Ramos (cell line): ENCODE data around the gene MRPL54.
"Not testable (repeated sequence)": the region's sequence is repeated elsewhere in the genome, so short reads cannot be mapped to it uniquely, and the experiment has no call there.

Experiments
- in situ Hi-C: fragments of 300-500 bp; cut with MboI; formaldehyde crosslinking; loops from one replicate; pipeline ENCODE4 v1.14.3; 2022; ENCODE audit warnings: low sequenced_read_pairs; ENCODE audit not compliant: unreplicated experiment

MRPL54 gene

DNA sequence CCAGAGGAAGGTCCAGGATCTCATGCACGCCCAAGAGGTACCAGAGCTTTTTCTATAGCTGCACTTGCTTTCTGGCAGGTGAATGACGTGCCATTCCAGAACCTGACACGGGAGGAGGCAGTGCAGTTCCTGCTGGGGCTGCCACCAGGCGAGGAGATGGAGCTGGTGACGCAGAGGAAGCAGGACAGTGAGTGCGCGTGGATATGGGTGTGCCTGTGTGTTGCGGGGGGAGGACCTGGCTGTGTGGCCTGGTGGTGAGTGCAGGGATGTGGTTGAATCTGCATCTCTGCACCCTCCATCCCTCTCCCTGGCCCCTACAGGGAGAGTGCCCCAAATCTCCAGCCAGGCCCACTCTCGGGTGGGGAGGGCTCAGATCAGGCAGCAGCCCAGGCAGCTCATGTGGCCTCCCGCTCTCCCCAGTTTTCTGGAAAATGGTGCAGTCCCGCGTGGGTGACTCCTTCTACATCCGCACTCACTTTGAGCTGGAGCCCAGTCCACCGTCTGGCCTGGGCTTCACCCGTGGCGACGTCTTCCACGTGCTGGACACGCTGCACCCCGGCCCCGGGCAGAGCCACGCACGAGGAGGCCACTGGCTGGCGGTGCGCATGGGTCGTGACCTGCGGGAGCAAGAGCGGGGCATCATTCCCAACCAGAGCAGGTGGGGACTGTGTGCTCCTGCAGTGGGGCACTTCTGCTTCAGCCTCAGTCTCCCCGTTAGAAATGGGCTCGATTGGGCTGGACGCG lies 23.8 kb upstream of the MRPL54 start:
- in situ Hi-C loops: no loop called here

DNA sequence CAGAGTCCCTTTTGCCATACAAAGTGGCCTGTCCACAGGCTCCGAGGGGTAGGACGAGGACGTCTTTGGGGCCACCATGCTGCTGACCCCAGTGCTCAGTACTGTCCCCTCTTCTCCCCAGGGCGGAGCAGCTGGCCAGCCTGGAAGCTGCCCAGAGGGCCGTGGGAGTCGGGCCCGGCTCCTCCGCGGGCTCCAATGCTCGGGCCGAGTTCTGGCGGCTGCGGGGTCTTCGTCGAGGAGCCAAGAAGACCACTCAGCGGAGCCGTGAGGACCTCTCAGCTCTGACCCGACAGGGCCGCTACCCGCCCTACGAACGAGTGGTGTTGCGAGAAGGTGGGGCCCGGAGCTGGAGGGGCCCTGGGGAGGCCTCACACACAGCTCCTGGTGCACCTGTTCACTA lies 22.1 kb upstream of the MRPL54 start:
- in situ Hi-C loops: no loop called here

DNA sequence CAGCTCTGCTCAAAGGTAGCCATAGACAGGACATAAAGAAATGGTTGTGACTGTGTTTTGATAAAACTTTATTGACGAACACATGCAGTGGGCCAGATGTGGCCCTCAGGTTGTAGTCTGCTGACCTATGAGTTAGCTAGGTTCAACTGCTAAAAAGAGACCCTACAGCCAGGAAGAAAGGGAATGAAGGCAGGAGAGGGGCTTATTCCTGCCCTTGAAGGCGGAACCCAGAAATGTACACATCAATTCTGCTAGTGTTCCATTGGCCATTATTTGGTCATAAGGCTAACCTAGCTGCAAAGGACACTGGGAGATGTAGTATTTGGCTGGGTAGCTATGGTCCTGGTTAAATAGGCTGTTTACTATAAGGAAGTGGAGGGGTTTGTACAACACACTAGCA lies 19.0 kb upstream of the MRPL54 start:
- in situ Hi-C loops: no loop called here

DNA sequence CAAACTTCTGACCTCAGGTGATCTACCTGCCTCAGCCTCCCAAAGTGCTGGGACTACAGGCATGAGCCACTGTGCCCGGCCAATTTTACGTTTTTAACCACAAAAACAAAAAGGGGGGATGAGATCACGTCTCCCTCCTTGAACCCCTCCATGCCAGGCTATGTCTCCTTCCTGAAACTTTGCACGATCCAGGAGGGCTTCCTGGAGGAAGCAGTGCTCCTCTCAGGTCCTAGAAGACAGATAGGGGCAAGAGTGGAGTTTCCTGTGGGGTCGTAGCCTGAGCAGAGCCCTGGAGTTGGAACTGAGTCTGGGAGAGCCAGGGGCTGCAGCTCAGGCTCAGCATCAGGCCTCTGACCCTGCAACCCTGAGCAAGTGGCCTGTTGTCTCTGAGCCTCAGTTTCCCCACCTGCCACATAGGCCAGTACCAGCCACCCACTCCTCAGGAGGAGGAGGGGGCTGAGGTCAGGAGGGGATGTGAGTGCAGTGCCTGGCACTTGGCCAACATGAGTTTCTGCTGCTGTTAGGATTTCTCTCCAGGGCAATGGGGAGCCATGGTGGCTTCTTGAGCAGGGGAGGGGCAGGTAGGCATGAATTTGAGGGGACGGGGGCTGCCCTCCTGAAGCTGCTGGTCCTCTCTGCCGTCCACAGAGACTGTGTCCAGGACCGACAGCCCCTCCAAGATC lies 17.0 kb upstream of the MRPL54 start:
- in situ Hi-C loops: no loop called here

DNA sequence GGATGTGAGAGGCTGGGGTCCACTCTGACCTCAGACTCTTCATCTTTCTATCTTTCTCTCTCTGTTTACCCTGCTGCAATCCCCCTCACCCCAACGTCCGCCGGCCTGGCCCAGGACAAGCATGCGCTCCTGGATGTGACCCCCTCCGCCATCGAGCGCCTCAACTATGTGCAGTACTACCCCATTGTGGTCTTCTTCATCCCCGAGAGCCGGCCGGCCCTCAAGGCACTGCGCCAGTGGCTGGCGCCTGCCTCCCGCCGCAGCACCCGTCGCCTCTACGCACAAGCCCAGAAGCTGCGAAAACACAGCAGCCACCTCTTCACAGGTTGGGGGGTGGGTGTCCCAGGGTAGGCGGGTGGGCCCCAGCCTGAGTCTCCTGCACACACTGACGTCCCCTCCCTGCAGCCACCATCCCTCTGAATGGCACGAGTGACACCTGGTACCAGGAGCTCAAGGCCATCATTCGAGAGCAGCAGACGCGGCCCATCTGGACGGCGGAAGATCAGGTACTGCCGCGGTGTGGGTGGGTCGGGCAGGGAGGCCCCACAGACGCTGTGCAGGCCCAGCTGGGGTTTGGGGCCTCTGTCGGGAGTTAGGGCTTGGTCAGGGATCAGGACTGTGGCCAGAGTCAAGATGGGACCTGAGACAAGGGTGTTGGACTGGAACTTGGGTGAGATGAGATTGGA lies 16.0 kb upstream of the MRPL54 start:
- in situ Hi-C loops: no loop called here

DNA sequence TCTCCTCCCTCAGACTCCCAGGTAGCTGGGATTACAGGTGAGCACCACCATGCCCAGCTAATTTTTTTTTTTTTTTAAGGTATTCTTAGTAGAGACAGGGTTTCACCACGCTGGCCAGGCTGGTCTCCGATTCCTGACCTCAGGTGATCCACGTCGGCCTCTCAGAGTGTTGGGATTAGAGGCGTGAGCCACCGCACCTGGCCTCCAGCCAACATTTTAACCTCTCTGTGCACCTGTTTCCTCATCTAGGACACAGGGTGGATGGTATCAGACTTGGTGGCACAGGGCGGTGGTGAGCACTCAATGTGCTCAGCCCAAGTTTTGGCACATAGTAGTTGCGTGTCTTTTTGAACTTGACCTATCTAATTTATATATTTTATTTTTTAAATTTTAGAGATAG lies 13.5 kb upstream of the MRPL54 start:
- in situ Hi-C loops: no loop called here

DNA sequence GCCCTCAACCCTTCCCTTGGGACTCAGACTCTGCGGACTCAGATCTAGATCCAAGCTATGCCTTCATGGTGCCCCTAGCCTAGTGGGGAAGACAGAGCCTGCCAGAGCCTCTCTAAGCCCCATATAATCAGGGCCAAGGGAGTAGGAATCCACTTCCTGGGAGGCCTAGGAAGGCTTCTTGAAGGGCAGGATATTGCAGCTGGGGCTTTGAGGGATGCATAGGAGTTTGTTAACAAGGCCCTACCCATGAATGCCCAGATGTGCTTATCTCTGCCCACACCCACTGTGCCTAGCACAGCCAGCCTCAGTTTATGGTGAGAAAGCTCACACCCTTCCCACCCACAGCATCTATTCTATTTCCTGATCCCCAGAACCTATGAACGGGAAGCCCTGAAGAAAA lies 12.3 kb upstream of the MRPL54 start:
- in situ Hi-C loops: no loop called here

DNA sequence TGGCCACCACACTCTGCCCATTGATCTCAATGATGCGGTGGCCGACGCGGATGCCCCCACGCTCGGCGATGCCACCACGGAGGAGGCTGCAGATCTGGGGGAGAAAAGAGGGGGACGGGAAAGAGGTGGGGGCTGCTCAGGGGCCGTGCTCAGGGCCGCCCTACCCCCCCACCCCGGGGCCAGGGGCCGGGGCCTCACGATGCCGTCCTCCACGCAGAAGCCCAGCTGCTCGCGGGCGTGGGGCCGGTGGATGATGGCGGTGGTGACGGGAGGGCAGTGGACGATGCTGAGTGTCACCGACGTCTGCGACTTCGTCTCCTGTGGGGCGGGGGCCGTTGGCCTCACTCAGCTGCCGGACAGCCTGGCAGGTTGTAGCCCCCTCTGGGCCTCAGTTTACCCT lies 11.2 kb upstream of the MRPL54 start:
- in situ Hi-C loops: no loop called here

DNA sequence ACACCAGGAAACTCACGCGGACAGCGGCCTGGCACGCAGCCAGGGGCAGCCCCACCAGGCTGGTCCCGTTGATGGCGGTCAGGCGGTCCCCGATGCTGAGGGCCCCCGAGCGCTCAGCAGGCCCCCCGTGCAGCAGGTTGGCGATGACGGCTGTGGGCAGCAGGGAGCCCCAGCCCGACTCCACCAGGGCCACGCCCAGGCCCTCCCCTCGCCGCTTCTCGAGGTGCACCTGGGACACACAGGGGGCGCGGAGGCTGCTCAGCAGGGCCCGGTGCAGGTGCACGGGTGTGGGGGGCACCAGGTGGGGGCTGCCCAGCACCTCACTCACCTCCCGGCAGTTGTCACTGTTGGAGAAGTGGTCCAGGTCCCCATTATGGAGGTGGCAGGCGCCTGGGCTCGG lies 10.0 kb upstream of the MRPL54 start:
- in situ Hi-C loops: no loop called here

DNA sequence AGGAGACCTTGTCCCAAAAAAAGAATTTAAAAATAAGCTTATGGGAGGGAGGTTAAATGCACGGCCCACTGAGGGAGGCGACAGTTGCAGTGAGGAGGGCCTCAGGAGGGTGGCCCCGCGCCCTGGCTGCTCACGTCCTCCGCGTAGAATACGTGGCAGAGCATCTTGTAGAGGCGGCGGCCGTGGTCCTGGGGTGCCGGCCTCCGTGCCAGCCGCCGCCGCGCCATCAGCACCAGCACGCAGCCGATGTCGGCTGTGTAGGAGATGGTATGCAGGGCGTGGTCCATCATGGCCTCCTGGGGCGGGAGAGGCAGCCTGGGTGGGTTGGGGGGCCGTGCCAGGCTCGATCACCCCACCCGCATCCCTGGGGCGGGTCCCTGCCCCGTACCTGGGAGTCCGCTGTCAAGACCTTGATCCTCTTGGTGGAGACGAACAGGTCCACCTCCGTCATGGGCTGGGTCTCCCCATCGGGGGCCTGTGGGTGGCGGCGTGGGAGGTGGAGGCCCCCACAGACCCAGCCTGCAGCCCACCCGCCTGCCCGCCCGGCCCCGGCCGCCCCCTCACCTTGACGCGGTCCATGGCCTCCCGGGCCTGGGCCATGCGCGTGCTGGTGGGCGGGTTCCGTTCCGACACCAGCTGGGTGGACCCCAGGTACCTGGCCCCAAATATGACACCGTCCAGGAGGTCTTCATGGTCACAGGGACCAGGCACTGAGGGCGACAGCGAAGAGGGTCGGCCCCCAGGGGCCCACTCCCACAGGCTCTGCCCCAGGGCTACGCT lies 8.7 kb upstream of the MRPL54 start:
- in situ Hi-C loops: no loop called here

DNA sequence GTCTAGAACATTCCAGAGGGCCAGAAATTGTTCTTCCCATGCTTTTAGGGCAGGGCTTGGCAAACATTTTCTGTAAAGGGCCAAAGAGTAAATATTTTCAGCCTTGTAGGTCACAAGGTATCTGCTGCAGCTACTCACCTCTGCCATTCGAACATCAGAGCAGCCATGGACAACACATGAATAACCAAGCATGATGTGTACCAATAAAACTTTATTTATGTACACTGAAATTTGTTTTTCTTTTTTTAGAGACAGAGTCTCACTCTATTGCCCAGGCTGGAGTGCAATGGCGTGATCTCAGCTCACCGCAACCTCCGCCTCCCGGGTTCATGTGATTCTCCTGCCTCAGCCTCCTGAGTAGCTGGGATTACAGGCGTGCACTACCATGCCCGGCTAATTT lies 4.8 kb upstream of the MRPL54 start:
- in situ Hi-C loops: not testable (repeated sequence)

DNA sequence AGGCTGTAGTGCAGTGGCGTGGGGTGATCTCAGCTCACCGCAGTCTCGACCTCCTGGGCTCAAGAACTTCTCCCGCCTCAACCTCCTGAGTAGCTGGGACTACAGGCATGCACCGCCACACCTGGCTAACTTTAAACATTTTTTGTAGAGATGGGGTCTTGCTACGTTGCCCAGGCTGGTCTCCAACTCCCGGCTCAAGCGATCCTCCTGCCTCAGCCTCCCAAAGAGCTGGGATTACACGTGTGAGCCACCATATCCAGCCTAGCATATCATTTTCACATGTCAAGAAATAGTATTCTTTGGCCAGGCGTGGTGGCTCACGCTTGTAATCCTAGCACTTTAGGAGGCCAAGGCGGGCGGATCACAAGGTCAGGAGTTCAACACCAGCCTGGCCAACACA lies 4.2 kb upstream of the MRPL54 start:
- in situ Hi-C loops: not testable (repeated sequence)

DNA sequence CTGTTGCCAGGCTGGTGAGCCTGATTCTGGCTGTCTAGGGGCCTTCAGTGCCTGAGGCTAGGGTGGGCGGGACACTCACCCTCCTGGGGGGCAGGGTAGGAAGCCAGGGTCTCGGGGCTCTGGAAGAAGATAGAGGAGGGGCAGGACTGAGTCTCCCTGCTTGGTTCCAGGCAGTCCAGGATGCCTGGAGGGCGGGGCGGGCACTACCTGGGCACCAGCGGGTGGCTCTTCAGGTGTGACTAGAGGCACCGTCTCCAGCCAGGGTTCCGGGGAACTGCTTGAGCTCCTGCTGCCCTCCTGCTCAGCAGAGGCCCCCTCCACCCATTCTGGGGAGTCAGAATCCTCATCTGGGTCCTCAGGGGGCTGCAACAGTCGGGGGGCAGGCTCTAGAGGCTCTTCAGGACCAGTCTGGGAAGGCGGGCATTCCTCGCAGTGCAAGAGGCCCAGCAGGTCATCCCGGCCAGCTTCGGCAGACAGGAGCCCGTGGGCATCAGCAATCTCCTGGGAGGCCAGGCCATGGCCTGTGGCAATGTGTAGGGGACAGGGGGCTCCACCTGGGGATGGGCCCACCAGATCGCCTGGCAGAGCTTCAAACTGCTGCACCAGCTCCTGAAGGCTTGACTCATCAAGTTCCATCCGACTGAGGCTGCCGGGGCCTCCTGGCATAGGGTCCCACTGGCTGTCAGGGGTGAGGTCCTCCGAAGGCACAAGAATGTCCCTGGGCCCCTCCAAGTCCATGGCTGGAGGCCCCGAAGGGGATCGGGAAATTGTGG lies 2.8 kb upstream of the MRPL54 start:
- in situ Hi-C loops: no loop called here

DNA sequence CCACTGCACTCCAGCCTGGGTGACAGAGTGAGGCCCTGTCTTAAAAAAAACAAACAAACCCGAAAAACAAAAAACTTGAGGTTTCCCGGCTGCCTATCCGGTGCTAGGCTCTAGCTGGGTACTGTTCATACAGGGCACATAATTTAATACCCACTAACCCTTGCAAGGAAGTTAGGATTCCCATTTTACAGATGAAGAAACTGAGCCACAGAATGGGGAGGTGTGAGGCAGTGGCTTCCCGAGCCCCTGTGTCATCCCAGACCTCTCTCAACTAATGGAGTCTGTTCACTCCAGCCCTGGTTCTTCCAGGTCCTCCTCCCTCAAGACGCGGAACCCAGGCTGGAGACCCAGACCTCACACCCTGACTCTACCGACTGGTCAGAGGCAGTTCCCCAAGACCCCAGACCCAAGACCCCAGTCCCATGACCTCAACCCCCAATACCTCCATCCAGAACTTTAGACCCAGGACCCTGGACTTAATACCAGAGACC lies 1.6 kb upstream of the MRPL54 start:
- in situ Hi-C loops: no loop called here

DNA sequence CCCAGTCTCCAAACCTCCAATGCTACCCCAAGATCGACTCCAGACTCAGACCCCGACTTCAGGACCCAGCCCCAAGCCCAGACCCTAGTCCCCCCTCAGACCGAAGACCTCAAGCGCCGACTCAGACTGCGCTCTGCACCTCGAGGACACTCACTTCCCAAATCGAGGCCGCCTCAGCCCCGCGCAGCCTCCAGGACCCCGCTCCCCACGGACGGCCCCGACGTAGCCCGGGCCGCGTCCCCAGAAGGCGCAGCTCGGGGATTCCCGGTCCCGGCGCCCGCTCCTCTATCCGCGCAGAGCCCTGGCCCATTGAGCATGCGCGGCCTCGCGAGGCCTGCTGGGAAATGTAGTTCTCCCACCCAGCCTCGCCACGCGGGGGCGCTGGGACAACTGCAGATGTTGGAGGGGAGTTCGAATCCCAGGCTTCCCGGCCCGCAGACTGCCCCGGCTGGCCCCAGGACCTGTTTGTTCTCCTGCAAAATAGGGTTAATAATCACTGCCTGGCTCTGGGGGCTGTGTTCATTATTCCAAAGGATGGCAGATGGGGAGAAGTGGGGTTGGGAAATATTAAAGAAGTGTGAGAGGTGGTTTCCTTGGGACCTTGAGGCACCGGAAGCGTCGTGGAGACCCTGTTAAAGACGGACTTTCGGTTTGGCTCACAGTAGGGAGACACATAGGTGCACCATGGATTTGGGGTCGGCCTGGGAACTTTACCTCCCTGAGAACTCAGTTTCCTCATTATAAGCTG lies 926 bp upstream of the MRPL54 start, which contains the start of gene APBA3:
TSS of gene APBA3 (minus strand) at position 311 of the 748 bp plus-strand sequence. CDS start 1,428 bp downstream, outside the sequence.
- in situ Hi-C loops: no loop called here

DNA sequence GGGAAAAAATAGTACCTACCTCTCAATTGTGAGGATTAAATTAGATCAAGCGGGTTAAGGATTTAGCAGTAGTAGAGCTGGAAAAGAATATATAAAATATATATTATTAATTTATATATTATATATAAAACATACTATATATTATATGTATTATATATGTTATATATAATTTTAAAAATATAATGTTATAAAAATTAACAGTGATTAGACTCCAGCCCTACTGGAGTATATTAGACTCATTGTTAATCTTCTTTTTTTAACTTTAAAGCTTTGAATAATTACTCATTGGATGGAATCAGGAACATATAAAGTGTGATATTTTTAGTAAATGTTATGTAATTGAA lies 380 bp upstream of the MRPL54 start:
- in situ Hi-C loops: no loop called here

DNA sequence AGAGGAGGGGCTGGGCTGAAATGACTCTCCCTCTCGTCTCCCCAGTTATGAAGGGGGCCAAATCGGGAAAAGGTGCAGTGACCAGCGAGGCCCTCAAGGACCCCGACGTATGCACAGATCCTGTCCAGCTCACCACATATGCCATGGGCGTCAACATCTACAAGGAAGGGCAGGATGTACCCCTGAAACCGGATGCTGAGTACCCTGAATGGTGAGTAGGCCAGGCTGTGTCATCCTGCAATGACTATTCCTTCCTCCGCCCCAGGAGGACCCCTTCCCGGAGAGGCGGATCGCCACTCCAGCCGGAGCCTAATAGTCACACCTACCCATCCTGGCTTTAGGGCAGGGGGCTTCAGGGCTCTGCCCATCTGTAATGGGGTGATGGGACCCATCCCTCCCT lies 2.6 kb downstream of the MRPL54 start:
- in situ Hi-C loops: no loop called here

DNA sequence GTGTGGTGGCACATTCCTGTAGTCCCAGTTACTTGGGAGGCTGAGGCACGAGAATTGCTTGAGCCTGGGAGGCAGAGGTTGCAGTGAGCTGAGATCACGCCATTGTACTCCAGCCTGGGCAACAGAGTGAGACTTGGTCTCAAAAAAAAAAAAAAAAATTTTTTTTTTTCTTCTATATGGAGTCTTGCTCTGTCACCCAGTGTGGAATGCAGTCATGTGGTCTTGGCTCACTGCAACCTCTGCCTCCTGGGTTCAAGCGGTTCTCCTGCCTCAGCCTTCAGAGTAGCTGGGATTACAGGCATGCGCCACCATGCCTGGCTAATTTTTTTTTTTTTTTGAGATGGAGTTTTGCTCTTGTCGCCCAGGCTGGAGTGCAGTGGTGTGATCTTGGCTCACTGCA lies 3.3 kb downstream of the MRPL54 start:
- in situ Hi-C loops: not testable (repeated sequence)

DNA sequence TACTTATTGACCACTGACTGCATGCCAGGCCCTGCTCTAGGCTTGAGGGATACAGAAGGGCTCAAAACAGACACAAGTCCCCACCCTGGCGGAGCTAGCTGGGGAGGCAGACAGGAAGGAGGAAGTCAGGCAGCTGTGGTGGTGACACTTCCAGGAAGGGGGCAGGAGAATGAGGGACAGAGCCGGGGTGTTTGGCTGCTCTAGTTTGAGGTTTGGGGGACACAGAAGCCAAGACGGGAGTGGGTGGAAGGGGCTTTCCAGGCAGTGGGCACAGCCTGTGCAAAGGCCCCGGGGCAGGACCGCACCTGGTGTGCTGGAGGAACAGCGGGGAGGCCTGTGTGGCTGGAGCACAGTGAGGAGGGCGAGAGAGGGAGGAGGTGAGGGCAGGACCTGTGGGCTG lies 4.0 kb downstream of the MRPL54 start:
- in situ Hi-C loops: no loop called here
